Measurements from ENCODE around the gene METTL16. TPM values are rescaled to one million over a fixed set of nuclear protein-coding genes. Genes with fewer than 3 reads are reported as not detected.

METTL16 gene
- total and polyA plus RNA-seq, 2 experiments from 2014 or later = 40.1 to 80.8 TPM

GRCh38 chr17:2403044-2403443 lies 108.6 kb downstream of the METTL16 start (continued):
- TF ChIP-seq ZNF331 (CRISPR knock-in tag; IDR thresholded peaks at IDR 0.05; ENCODE audit: low read depth) = no peak
- no peak for TF ChIP-seq ETS1 (IDR thresholded peaks at IDR 0.05)
- no peak for TF ChIP-seq EZH2phosphoT487 (IDR thresholded peaks at IDR 0.05; ENCODE audit: unreplicated experiment)
- no peak for TF ChIP-seq REST (IDR thresholded peaks at IDR 0.05; ENCODE audit: unreplicated experiment)

- H3K9me2 ChIP-seq (ENCODE audit: insufficient read depth) = no peaks in the 10 kb centered on the region
- Mint-ChIP-seq H3K9me3 (0 out of 3 replicates have a peak, but pooled peaks cover 2% of the 10 kb centered on the region), H3K36me3 (ENCODE audit: low read depth) (no peaks in the 10 kb centered on the region), H3K4me1 (peaks cover 19% of the 10 kb centered on the region), H3K27me3 (ENCODE audit: insufficient read depth, low read depth, poor library complexity) (peaks cover 23% of the 10 kb centered on the region), H3K4me3 (peak overlapping the region; percentile 80), H3K27ac (peak overlapping the region; percentile 85)
- H2AFZ ChIP-seq = peak overlapping the region; percentile 90; the same call in 1 of the 2 replicates
- no peak for ATAC-seq
- H3F3A ChIP-seq (replicated peaks; ENCODE audit: low read depth) = peaks cover 12% of the 10 kb centered on the region
- no peak for DNase-seq (ENCODE audit: low spot score)
- H3K4me2 ChIP-seq = peak overlapping the region; percentile 93
- H3K4me1 ChIP-seq (ENCODE audit: insufficient read depth) = peaks cover 17% of the 10 kb centered on the region
- H3K4me3 ChIP-seq = peak overlapping the region; percentile 83
- no peaks in the 10 kb centered on the region; the same call in 1 of the 2 replicates for H4K20me1 ChIP-seq (replicated peaks; ENCODE audit: insufficient read depth)
- no peaks in the 10 kb centered on the region for H3K27me3 ChIP-seq (ENCODE audit: insufficient read depth)
- H3K27ac ChIP-seq (ENCODE audit: low read depth) = peak overlapping the region; percentile 72; the same call in 1 of the 2 replicates
- peaks cover 14% of the 10 kb centered on the region for H3K79me2 ChIP-seq (replicated peaks; ENCODE audit: insufficient read depth)
- H3K36me3 ChIP-seq (ENCODE audit: insufficient read depth) = no peaks in the 10 kb centered on the region
- TF ChIP-seq EZH2phosphoT487 (IDR thresholded peaks at IDR 0.05; ENCODE audit: unreplicated experiment) (no peak), ETS1 (IDR thresholded peaks at IDR 0.05) (no peak), JUNB (IDR thresholded peaks at IDR 0.05; ENCODE audit: unreplicated experiment) (no peak), ZNF114 (CRISPR knock-in tag; IDR thresholded peaks at IDR 0.05) (no peak), CTCF (conservative IDR thresholded peaks at IDR 0.05; ENCODE audit: low read depth in 2 of 2) (no peak), CREB1 (CRISPR knock-in tag; IDR thresholded peaks at IDR 0.05; ENCODE audit: low read depth) (no peak), ZNF331 (CRISPR knock-in tag; IDR thresholded peaks at IDR 0.05; ENCODE audit: low read depth) (no peak), REST (IDR thresholded peaks at IDR 0.05; ENCODE audit: unreplicated experiment) (no peak), EZH2 (IDR thresholded peaks at IDR 0.05; ENCODE audit: low read depth, unreplicated experiment) (no peak), STAT1 (IDR thresholded peaks at IDR 0.05; ENCODE audit: unreplicated experiment) (no peak)
These were observed 109.1 kb downstream of the METTL16 start for GRCh38 chr17:2402544-2402943.

Data from GM23338 (cell line).